SW480 (cell line): ENCODE measurements around the gene FANCL.
A peak's percentile ranks its signal among the peaks of the same experiment; 100 is the strongest.

ENCODE experiments used
- DNase-seq: peaks from one replicate; pipeline ENCODE4 v3.0.0-alpha.2; 2016; ENCODE audit warnings: low spot score

FANCL gene

GRCh38 chr2:58140508-58141072 is 100.5 kb downstream of the FANCL start:
- no peak for DNase-seq

GRCh38 chr2:58138396-58139030 is 102.6 kb downstream of the FANCL start:
- DNase-seq: no peak

GRCh38 chr2:58137856-58138255 is 103.3 kb downstream of the FANCL start:
- DNase-seq: no peak

DNA sequence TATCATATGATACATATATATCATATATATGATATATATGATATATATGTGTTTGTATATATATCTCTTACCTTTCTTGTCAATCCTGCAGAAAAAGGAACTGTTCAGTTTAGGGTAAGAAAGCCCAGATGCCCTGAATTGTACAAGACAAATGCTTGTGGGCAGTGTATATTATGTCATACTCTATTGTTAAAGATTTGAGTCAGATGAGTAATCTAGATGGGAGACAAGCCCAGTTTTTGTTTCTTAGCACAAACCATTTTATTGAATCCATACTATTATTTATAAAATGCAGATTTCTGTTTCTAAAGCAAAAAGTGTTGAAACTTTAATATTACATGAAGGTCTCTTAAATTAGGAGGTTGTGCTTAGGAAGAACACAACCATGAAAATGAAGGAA is 103.9 kb downstream of the FANCL start:
- DNase-seq: no peak

- DNase-seq: no peak
Measured at GRCh38 chr2:58135861-58136260, 105.3 kb downstream of the FANCL start.

DNA sequence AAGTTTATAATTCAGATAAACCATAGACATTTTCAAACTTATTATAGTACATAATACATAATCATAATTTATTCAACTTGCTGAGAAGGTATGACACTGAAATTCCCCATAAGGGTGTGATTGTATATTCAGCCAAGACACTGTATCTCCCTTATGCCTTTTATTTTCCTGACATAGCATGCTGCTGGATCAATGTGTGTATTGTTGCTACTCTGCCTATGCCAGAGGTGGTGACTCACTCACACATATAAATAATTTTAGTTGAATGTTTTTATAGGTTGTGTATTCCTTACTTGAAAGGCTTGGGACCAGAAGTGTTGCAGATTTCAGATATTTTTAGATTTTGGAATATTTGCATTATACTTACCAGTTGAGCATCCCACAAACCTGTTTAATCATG is 107.7 kb downstream of the FANCL start:
- peak; percentile 16 for DNase-seq

GRCh38 chr2:58131191-58132011 is 109.7 kb downstream of the FANCL start:
- no peak for DNase-seq

- DNase-seq: no peak
Measured at GRCh38 chr2:58130238-58130637, 110.9 kb downstream of the FANCL start.

DNA sequence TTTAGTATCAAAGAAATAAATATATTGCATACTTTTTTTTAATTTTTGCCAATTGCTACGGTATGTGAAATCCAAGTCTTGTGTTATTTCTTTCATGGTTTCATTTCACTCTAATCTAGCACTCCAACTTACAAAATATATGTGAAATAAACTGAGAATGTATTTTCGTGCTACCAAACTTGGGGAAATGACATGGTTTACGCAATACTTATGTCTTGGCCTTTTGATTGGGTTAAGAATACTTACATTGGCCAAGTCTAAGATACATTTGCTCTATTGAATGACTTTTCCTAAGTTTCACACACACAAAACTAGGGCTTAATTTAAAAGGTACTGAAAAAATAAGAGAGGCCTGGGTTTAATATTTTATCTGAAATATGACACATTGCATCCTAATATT is 114.0 kb downstream of the FANCL start:
- no peak for DNase-seq

- DNase-seq: no peak
Measured at GRCh38 chr2:58122540-58122939, 118.6 kb downstream of the FANCL start.

GRCh38 chr2:58122040-58122439 is 119.1 kb downstream of the FANCL start:
- DNase-seq: no peak

DNA sequence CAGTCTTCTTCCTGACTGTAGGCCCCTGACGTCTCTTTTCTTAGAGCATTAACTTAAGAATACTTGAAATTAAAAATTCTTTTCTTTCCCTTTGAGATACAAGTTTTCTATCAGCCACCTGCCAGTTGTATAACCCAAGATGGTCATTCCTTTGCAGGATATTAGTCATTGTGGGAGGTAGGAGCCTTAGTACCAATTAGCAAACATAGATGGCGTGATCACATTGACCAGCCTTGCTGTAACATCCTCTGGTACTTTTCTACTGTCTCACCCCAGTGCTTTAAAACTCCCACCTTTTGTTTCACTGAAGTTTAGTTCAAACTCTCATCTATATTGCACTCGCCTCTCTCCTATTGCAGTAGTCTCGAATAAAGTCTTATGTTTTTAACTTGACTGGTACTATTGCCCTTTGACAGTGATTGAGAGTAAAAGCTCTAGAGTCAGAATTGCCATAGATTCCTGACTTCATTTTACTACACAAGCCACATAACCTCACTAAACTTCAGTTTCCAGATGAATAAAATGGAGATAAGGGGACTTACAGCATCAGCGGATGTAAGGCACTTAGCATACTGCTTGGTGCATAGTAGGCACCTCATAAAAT is 120.4 kb downstream of the FANCL start:
- no peak for DNase-seq

GRCh38 chr2:58113563-58113962 is 127.6 kb downstream of the FANCL start:
- DNase-seq: peak; percentile 28

- DNase-seq: no peak
Measured at GRCh38 chr2:58110765-58111164, 130.4 kb downstream of the FANCL start.

DNA sequence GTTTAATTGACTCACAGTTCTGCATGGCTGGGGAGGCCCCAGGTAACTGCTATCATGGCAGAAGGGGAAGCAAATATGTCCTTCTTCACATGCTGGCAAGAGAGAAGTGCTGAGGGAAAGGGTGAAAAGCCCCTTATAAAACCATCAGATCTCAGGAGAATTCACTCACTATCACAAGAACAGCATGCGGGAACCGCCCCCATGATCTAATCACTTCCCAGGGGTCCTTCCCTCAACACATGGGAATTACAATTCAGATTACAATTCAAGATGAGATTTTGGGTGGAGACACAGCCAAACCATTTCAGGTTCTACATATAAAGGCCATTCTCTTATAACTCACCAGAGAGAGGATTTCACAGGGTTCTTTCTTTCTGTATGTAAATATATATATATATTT is 131.6 kb downstream of the FANCL start:
- no peak for DNase-seq
